CD14-positive monocyte (primary cell): ENCODE data around the gene TEX29. TPM values are rescaled to one million over a fixed set of nuclear protein-coding genes. Genes with fewer than 3 reads are reported as not detected.

Experiments used
- DNase-seq, 3 donors: peaks; one replicate each; pipeline ENCODE4 v3.0.0-alpha.2; 2011 to 2022
- H2AFZ ChIP-seq: 2 replicates; pipeline ENCODE4 v1.6.0; 2012; ENCODE audit warnings: mild to moderate bottlenecking, low read depth, low read length, inconsistent platforms; ENCODE audit not compliant: insufficient read depth, poor library complexity, severe bottlenecking
- H3K27ac ChIP-seq, 2 donors: 1 replicate in 1 of 2; 2 replicates in 1 of 2; pipeline ENCODE4 v1.5.1; 2012 to 2013; ENCODE audit warnings: low read length in 2 of 2, control low read depth in 1 of 2, inconsistent platforms in 1 of 2, low read depth in 1 of 2, mild to moderate bottlenecking in 1 of 2
- H3K27me3 ChIP-seq, 2 donors: one replicate each; pipeline versions ENCODE4 v1.6.0 to v1.6.1; 2011 to 2013; ENCODE audit warnings: low read length in 2 of 2; ENCODE audit not compliant: control insufficient read depth in 2 of 2, insufficient read depth in 2 of 2
- H3K36me3 ChIP-seq, 2 donors: replicated peaks in 1 of 2; 1 replicate in 1 of 2; 2 replicates in 1 of 2; pipeline versions ENCODE4 v1.5.1 to v1.6.1; 2012 to 2013; ENCODE audit warnings: low read length in 2 of 2, control low read depth in 1 of 2, inconsistent platforms in 1 of 2, mild to moderate bottlenecking in 1 of 2; ENCODE audit not compliant: insufficient read depth in 2 of 2, control insufficient read depth in 1 of 2
- H3K4me1 ChIP-seq, 2 donors: 1 replicate in 1 of 2; 2 replicates in 1 of 2; pipeline versions ENCODE4 v1.5.1 to v1.6.1; 2012 to 2013; ENCODE audit warnings: low read length in 2 of 2, control low read depth in 1 of 2, inconsistent platforms in 1 of 2, mild to moderate bottlenecking in 1 of 2, moderate library complexity in 1 of 2; ENCODE audit not compliant: insufficient read depth in 2 of 2, control insufficient read depth in 1 of 2
- H3K4me2 ChIP-seq: replicated peaks from 2 replicates; pipeline ENCODE3; 2012; ENCODE audit warnings: low read length, moderate library complexity, mild to moderate bottlenecking; ENCODE audit not compliant: poor library complexity, severe bottlenecking; ENCODE audit errors: extremely low read depth
- H3K4me3 ChIP-seq, 3 experiments: fragments of 200-600 bp in 1 of 3; sonication (generic) in 1 of 3; replicated peaks in 1 of 3; 1 replicate in 2 of 3; 2 replicates in 1 of 3; pipeline ENCODE4 v1.5.1; 2011 to 2013; ENCODE audit warnings: low read length in 3 of 3, mild to moderate bottlenecking in 3 of 3, control low read depth in 2 of 3, low read depth in 2 of 3, inconsistent platforms in 1 of 3, moderate library complexity in 1 of 3
- H3K79me2 ChIP-seq: 2 replicates; pipeline ENCODE4 v1.6.0; 2012; ENCODE audit warnings: mild to moderate bottlenecking, control low read depth, inconsistent platforms, low read length, moderate library complexity; ENCODE audit not compliant: insufficient read depth
- H3K9ac ChIP-seq: 2 replicates; pipeline ENCODE4 v1.6.0; 2017; ENCODE audit warnings: low read length, mild to moderate bottlenecking; ENCODE audit not compliant: insufficient read depth, poor library complexity, severe bottlenecking
- H3K9me3 ChIP-seq, 2 donors: replicated peaks in 1 of 2; 1 replicate in 1 of 2; 2 replicates in 1 of 2; pipeline versions ENCODE4 v1.5.1 to v1.6.1; 2012 to 2013; ENCODE audit warnings: low read length in 2 of 2, control low read depth in 1 of 2; ENCODE audit not compliant: control insufficient read depth in 1 of 2, insufficient read depth in 1 of 2
- H4K20me1 ChIP-seq: 2 replicates; pipeline ENCODE4 v1.6.0; 2012; ENCODE audit warnings: mild to moderate bottlenecking, low read length, control low read depth, moderate library complexity; ENCODE audit not compliant: insufficient read depth
- H3K27ac Mint-ChIP-seq, 7 donors: one replicate each; pipeline ENCODE4 v1.8.0; 2020; ENCODE audit warnings: mild to moderate bottlenecking in 7 of 7, mixed read lengths in 7 of 7, moderate library complexity in 6 of 7, inconsistent platforms in 2 of 7
- H3K27me3 Mint-ChIP-seq, 3 donors: one replicate each; pipeline ENCODE4 v1.8.0; 2021 to 2022; ENCODE audit warnings: low read depth in 3 of 3, mild to moderate bottlenecking in 3 of 3, mixed read lengths in 3 of 3, moderate library complexity in 3 of 3, inconsistent platforms in 1 of 3
- H3K36me3 Mint-ChIP-seq, 2 donors: one replicate each; pipeline ENCODE4 v1.8.0; 2020; ENCODE audit warnings: mixed read lengths in 2 of 2, inconsistent platforms in 1 of 2, mild to moderate bottlenecking in 1 of 2
- H3K4me1 Mint-ChIP-seq: one replicate; pipeline ENCODE4 v1.8.0; 2020; ENCODE audit warnings: mild to moderate bottlenecking, mixed read lengths
- H3K4me3 Mint-ChIP-seq, 2 donors: one replicate each; pipeline ENCODE4 v1.8.0; 2020; ENCODE audit warnings: mild to moderate bottlenecking in 2 of 2, mixed read lengths in 2 of 2, moderate library complexity in 1 of 2
- H3K9me3 Mint-ChIP-seq, 7 donors: one replicate each; pipeline ENCODE4 v1.8.0; 2020 to 2022; ENCODE audit warnings: mixed read lengths in 7 of 7, mild to moderate bottlenecking in 6 of 7, moderate library complexity in 6 of 7, inconsistent platforms in 2 of 7
- WGBS: methylation state at CpG from one replicate; pipeline ENCODE4 v1.1.5; 2013; ENCODE audit warnings: missing lambda C conversion rate; ENCODE audit not compliant: insufficient coverage; 5-methylcytosine and 5-hydroxymethylcytosine counted together
- intact Hi-C, 2 donors: fragments of 100-400 bp; cut with micrococcal nuclease; formaldehyde crosslinking; loops; one replicate each; pipeline versions ENCODE4 v1.15.0 to v1.15.1; 2023
- polyA plus RNA-seq, 3 donors: library from polyadenylated mRNA; depleted of rRNA in 1 of 3; unstranded in 2 of 3; stranded (reverse) in 1 of 3; fragments of 300-500 nt in 2 of 3; fragments of >200 nt in 1 of 3; fragmentation: Illumina TruSeq in 2 of 3; gene quantifications; 1 replicate in 2 of 3; 2 replicates in 1 of 3; pipeline ENCODE4 v1.2.3, GENCODE V29; 2012 to 2021
- TF ChIP-seq, protein P1 (sequence below): fragments of 200-600 bp; IDR thresholded peaks from one replicate; pipeline ENCODE4 v1.8.0; 2022; ENCODE audit warnings: antibody characterized with exemption, mild to moderate bottlenecking

The TEX29 gene
- polyA plus RNA-seq, 3 donors: 0.27 to 0.29 TPM; not detected in 1

DNA sequence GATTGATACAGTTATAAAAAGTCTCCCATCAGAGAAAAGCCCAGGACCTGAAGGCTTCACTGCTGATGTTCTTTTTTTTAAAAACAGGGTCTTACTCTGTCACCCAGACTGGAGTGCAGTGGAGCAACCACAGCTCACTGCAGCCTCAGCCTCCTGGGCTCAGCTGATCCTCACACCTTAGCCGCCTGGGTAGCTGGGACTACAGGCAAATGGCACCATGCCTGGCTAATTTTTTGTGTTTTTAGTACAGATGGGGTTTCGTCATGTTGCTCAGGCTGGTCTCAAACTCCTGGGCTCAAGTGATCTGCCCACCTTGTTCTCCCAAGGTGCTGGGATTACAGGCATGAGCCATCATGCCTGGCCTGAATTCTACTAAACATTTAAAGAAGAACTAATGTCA is 33.1 kb downstream of the TEX29 start:
- 75% methylated on average over 2 of the region's 2 CpGs for WGBS
- H4K20me1 ChIP-seq: no peaks in the 10 kb centered on the region
- H3K27ac ChIP-seq: no peak overlapping the region
- intact Hi-C loops: no loop called here
- no peak overlapping the region for H3K9ac ChIP-seq
- TF ChIP-seq, protein P1, sequence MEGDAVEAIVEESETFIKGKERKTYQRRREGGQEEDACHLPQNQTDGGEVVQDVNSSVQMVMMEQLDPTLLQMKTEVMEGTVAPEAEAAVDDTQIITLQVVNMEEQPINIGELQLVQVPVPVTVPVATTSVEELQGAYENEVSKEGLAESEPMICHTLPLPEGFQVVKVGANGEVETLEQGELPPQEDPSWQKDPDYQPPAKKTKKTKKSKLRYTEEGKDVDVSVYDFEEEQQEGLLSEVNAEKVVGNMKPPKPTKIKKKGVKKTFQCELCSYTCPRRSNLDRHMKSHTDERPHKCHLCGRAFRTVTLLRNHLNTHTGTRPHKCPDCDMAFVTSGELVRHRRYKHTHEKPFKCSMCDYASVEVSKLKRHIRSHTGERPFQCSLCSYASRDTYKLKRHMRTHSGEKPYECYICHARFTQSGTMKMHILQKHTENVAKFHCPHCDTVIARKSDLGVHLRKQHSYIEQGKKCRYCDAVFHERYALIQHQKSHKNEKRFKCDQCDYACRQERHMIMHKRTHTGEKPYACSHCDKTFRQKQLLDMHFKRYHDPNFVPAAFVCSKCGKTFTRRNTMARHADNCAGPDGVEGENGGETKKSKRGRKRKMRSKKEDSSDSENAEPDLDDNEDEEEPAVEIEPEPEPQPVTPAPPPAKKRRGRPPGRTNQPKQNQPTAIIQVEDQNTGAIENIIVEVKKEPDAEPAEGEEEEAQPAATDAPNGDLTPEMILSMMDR: no peak
- no peak overlapping the region for H3K4me3 ChIP-seq
- H3K4me1 Mint-ChIP-seq: no peaks in the 10 kb centered on the region
- no peaks in the 10 kb centered on the region for H3K36me3 Mint-ChIP-seq
- H3K4me1 ChIP-seq: no peaks in the 10 kb centered on the region
- H3K9me3 Mint-ChIP-seq: peaks cover 0 to 12% (median 4%) of the 10 kb centered on the region in 7 donors
- peaks cover 5 to 8% (median 8%) of the 10 kb centered on the region in 3 donors for H3K27me3 Mint-ChIP-seq
- H3K4me2 ChIP-seq: no peak overlapping the region
- no peaks in the 10 kb centered on the region for H3K79me2 ChIP-seq
- H3K27me3 ChIP-seq: no peaks in the 10 kb centered on the region
- no peak overlapping the region for H3K4me3 Mint-ChIP-seq
- H3K27ac Mint-ChIP-seq: no peak overlapping the region
- DNase-seq: no peak
- no peaks in the 10 kb centered on the region for H3K36me3 ChIP-seq
- H2AFZ ChIP-seq: no peak overlapping the region
- H3K9me3 ChIP-seq: no peaks in the 10 kb centered on the region

DNA sequence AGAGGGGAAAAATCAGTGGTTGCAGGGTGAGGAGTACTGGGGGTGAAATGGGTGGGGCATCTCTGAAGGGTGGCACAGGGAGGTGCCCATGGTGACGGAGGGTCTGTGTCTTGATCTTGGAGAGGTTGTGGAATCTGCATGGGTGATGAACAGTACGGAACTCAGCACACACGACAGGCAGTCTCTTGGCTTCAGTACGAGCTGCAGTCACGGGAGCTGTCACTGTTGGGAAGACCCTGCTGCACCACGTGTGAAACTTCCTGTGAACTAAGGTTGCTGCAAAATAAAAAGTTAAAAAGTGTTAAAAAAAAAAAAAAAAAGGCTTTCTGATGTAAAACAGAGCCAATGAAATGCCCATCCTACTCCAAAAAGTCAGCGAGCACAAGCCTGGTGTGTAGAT is 34.3 kb downstream of the TEX29 start:
- Mint-ChIP-seq H3K4me3 (no peak overlapping the region), H3K4me1 (no peaks in the 10 kb centered on the region), H3K27me3 (peaks cover 5 to 6% (median 6%) of the 10 kb centered on the region in 3 donors), H3K27ac (no peak overlapping the region), H3K9me3 (peaks cover 0 to 8% (median 4%) of the 10 kb centered on the region in 7 donors), H3K36me3 (no peaks in the 10 kb centered on the region)
- 80% methylated on average over 1 of the region's 7 CpGs for WGBS
- no peaks in the 10 kb centered on the region for H4K20me1 ChIP-seq
- H3K4me1 ChIP-seq: no peaks in the 10 kb centered on the region
- no peak overlapping the region for H3K4me2 ChIP-seq
- intact Hi-C loops: no loop called here
- no peak for DNase-seq
- H3K9ac ChIP-seq: no peak overlapping the region
- no peaks in the 10 kb centered on the region for H3K36me3 ChIP-seq
- no peak overlapping the region for H3K27ac ChIP-seq
- H3K4me3 ChIP-seq: no peak overlapping the region
- no peaks in the 10 kb centered on the region for H3K9me3 ChIP-seq
- TF ChIP-seq, protein P1: no peak
- no peaks in the 10 kb centered on the region for H3K79me2 ChIP-seq
- no peaks in the 10 kb centered on the region for H3K27me3 ChIP-seq
- H2AFZ ChIP-seq: no peak overlapping the region
